HUDEP-2 (cell line): ENCODE results near the gene ALDH2.
A peak's percentile ranks its signal among the peaks of the same experiment; 100 is the strongest.
"Not testable (repeated sequence)": the region's sequence is repeated elsewhere in the genome, so short reads cannot be mapped to it uniquely, and the experiment has no call there.

Source experiments
- DNase-seq, 76 experiments: peaks; one replicate each; lab custom pipeline; 2025; ENCODE audit not compliant: unreplicated experiment in 76 of 76; lab: John Stamatoyannopoulos, UW

The ALDH2 gene

GRCh38 chr12:111820828-111821227 lies 54.1 kb downstream of the ALDH2 start:
- DNase-seq, result not testable (repeated sequence)

- no peak for DNase-seq
These were observed 56.2 kb downstream of the ALDH2 start for GRCh38 chr12:111822886-111823285.

GRCh38 chr12:111823891-111824290 lies 57.2 kb downstream of the ALDH2 start:
- DNase-seq, result no peak

- DNase-seq, result peak in 6 of 76 experiments; percentile 1 to 24 (median 7)
These were observed 57.6 kb downstream of the ALDH2 start for GRCh38 chr12:111824312-111824711.

- DNase-seq, result no peak
These were observed 58.8 kb downstream of the ALDH2 start for GRCh38 chr12:111825509-111825908.

GRCh38 chr12:111826316-111826715 lies 59.6 kb downstream of the ALDH2 start:
- DNase-seq, result no peak

- no peak for DNase-seq
These were observed 60.3 kb downstream of the ALDH2 start for GRCh38 chr12:111826992-111827391.

GRCh38 chr12:111827907-111828306 lies 61.2 kb downstream of the ALDH2 start:
- DNase-seq, result no peak

GRCh38 chr12:111828338-111828979 lies 61.7 kb downstream of the ALDH2 start:
- no peak for DNase-seq

GRCh38 chr12:111829635-111830034 lies 62.9 kb downstream of the ALDH2 start:
- not testable (repeated sequence) for DNase-seq

GRCh38 chr12:111834740-111835386 lies 68.1 kb downstream of the ALDH2 start:
- not testable (repeated sequence) for DNase-seq

- DNase-seq, result not testable (repeated sequence)
These were observed 68.9 kb downstream of the ALDH2 start for GRCh38 chr12:111835531-111836181.

- DNase-seq, result peak in 14 of 76 experiments; percentile 2 to 44 (median 17)
These were observed 71.6 kb downstream of the ALDH2 start for GRCh38 chr12:111838353-111838752.

GRCh38 chr12:111840807-111841206 lies 74.1 kb downstream of the ALDH2 start:
- peak in 54 of 76 experiments; percentile 1 to 57 (median 28) for DNase-seq

- DNase-seq, result peak in 6 of 76 experiments; percentile 10 to 59 (median 20)
These were observed 74.6 kb downstream of the ALDH2 start for GRCh38 chr12:111841236-111841749.

GRCh38 chr12:111841750-111842555 lies 75.2 kb downstream of the ALDH2 start, which contains the start of gene MAPKAPK5:
MAPKAPK5 (plus strand) TSS chr12:111842228; CDS start chr12:111842734, 506 bp downstream.
- DNase-seq, result peak; percentile 27 to 95 (median 88)

GRCh38 chr12:111842556-111843396 lies 76.0 kb downstream of the ALDH2 start:
- DNase-seq, result peak in 13 of 76 experiments; percentile 4 to 48 (median 27)

GRCh38 chr12:111846016-111846415 lies 79.3 kb downstream of the ALDH2 start:
- peak in 1 of 76 experiments; percentile 4 for DNase-seq

GRCh38 chr12:111850526-111850925 lies 83.8 kb downstream of the ALDH2 start:
- no peak for DNase-seq

- DNase-seq, result no peak
These were observed 91.5 kb downstream of the ALDH2 start for GRCh38 chr12:111858186-111858585.
